Vagina (tissue), 2 donors: Measurements from ENCODE around the gene PBX1. TPM values are rescaled to one million over a fixed set of nuclear protein-coding genes. Genes with fewer than 3 reads are reported as not detected.

ENCODE experiments used
- DNase-seq, 2 donors: peaks; one replicate each; pipeline ENCODE4 v3.0.0-alpha.2; 2017; ENCODE audit errors: extremely low spot score in 2 of 2
- H3K27ac ChIP-seq: fragments of 200-600 bp; sonication (generic); one replicate; pipeline ENCODE4 v1.5.1; 2019
- H3K27me3 ChIP-seq: fragments of 200-600 bp; sonication (generic); one replicate; pipeline ENCODE4 v1.5.1; 2019
- H3K36me3 ChIP-seq, 2 donors: fragments of 200-600 bp; sonication (generic); one replicate each; pipeline ENCODE4 v1.5.1; 2017 to 2019
- H3K4me1 ChIP-seq: fragments of 200-600 bp; sonication (generic); one replicate; pipeline ENCODE4 v1.5.1; 2019
- H3K4me3 ChIP-seq, 2 donors: fragments of 200-600 bp; sonication (generic); 1 replicate in 1 of 2; 2 replicates in 1 of 2; pipeline ENCODE4 v1.5.1; 2016 to 2019
- H3K9me3 ChIP-seq: fragments of 200-600 bp; sonication (generic); one replicate; pipeline ENCODE4 v1.5.1; 2019
- POLR2A ChIP-seq, 2 donors: fragments of 450-650 bp; IDR thresholded peaks; one replicate each; pipeline ENCODE4 v1.6.1; 2017; ENCODE audit warnings: antibody characterized with exemption in 2 of 2, mild to moderate bottlenecking in 2 of 2, moderate library complexity in 2 of 2
- POLR2AphosphoS5 ChIP-seq, 2 donors: sonication (generic); formaldehyde crosslinking; IDR thresholded peaks; one replicate each; pipeline ENCODE4 v1.9.0; 2017; ENCODE audit warnings: antibody characterized with exemption in 2 of 2, mild to moderate bottlenecking in 2 of 2, low read depth in 1 of 2; ENCODE audit not compliant: insufficient read depth in 1 of 2
- intact Hi-C: fragments of 100-400 bp; cut with DNase I; formaldehyde crosslinking; loops from one replicate; pipeline ENCODE4 v1.15.1; 2023
- total RNA-seq: library from RNA; depleted of rRNA; stranded (reverse); fragments of >200 nt; gene quantifications from one replicate; pipeline ENCODE4 v1.2.3, GENCODE V29; 2016
- TF ChIP-seq, protein P1 (sequence below), 3 experiments: fragments of 450-650 bp in 2 of 3; fragments of 200-600 bp in 1 of 3; sonication (generic) in 1 of 3; IDR thresholded peaks; one replicate each; pipeline ENCODE4 v1.5.1; 2017 to 2019; ENCODE audit warnings: antibody characterized with exemption in 3 of 3, mild to moderate bottlenecking in 2 of 3, moderate library complexity in 2 of 3

The PBX1 gene
- total RNA-seq, 1 donor from 2014 or later, result 69.0 TPM

- no peaks in the 10 kb centered on the region for H3K27me3 ChIP-seq
- no peaks in the 10 kb centered on the region for H3K36me3 ChIP-seq
- no peaks in the 10 kb centered on the region for H3K9me3 ChIP-seq
- H3K4me1 ChIP-seq, result peaks cover 18% of the 10 kb centered on the region
- H3K4me3 ChIP-seq, result no peak overlapping the region
- no peak for DNase-seq
- no peak overlapping the region for H3K27ac ChIP-seq
- TF ChIP-seq POLR2AphosphoS5 (IDR thresholded peaks at IDR 0.05; ENCODE audit: insufficient read depth in 1 of 2, low read depth in 1 of 2) (no peak), POLR2A (IDR thresholded peaks at IDR 0.05) (no peak)
- TF ChIP-seq, protein P1, sequence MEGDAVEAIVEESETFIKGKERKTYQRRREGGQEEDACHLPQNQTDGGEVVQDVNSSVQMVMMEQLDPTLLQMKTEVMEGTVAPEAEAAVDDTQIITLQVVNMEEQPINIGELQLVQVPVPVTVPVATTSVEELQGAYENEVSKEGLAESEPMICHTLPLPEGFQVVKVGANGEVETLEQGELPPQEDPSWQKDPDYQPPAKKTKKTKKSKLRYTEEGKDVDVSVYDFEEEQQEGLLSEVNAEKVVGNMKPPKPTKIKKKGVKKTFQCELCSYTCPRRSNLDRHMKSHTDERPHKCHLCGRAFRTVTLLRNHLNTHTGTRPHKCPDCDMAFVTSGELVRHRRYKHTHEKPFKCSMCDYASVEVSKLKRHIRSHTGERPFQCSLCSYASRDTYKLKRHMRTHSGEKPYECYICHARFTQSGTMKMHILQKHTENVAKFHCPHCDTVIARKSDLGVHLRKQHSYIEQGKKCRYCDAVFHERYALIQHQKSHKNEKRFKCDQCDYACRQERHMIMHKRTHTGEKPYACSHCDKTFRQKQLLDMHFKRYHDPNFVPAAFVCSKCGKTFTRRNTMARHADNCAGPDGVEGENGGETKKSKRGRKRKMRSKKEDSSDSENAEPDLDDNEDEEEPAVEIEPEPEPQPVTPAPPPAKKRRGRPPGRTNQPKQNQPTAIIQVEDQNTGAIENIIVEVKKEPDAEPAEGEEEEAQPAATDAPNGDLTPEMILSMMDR (IDR thresholded peaks at IDR 0.05), result no peak
- intact Hi-C loops, result no loop called here
Observed at GRCh38 chr1:164856381-164856780, 297.4 kb downstream of the PBX1 start.

GRCh38 chr1:164857439-164857838 lies 298.5 kb downstream of the PBX1 start:
- intact Hi-C loops, result no loop called here
- H3K27ac ChIP-seq, result no peak overlapping the region

DNA sequence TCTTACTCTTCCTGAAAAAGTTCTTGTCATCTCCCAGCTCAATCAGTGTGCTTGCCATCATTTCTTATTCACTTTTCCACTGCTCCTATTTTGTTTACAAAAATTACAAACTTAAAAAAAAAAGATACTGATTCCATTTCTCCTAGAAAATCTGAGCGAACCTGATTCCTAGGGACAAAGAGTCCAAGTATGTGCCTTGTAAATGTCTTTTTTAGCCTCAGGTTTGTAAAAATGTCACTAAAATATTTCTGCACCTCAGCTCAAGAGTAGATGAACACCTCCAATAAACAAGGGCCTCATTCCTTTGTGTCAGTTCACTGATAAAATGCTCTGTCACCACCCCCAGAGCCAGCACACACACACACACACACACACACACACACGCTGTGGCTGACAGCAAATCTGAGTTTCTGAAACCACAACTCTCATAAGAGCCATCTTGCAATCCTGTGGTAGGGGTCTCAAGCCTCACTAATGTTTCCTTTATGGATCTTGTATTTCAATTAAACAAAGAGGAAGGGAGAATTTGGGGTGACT lies 299.2 kb downstream of the PBX1 start:
- intact Hi-C loops, result no loop called here
- DNase-seq, result no peak
- peaks cover 12% of the 10 kb centered on the region for H3K4me1 ChIP-seq
- H3K9me3 ChIP-seq, result no peaks in the 10 kb centered on the region
- no peaks in the 10 kb centered on the region for H3K27me3 ChIP-seq
- H3K36me3 ChIP-seq, result no peaks in the 10 kb centered on the region
- no peak for TF ChIP-seq POLR2A (IDR thresholded peaks at IDR 0.05)
- TF ChIP-seq POLR2AphosphoS5 (IDR thresholded peaks at IDR 0.05; ENCODE audit: insufficient read depth in 1 of 2, low read depth in 1 of 2), result no peak
- TF ChIP-seq, protein P1 (IDR thresholded peaks at IDR 0.05), result no peak
- H3K4me3 ChIP-seq, result no peak overlapping the region
- no peak overlapping the region for H3K27ac ChIP-seq

More at GRCh38 chr1:164857439-164857838, 298.5 kb downstream of the PBX1 start:
- Histone ChIP-seq H3K27me3 (no peaks in the 10 kb centered on the region), H3K36me3 (no peaks in the 10 kb centered on the region), H3K4me1 (peaks cover 12% of the 10 kb centered on the region), H3K9me3 (no peaks in the 10 kb centered on the region), H3K4me3 (no peak overlapping the region)
- no peak for TF ChIP-seq POLR2AphosphoS5 (IDR thresholded peaks at IDR 0.05; ENCODE audit: insufficient read depth in 1 of 2, low read depth in 1 of 2)
- TF ChIP-seq, protein P1 (IDR thresholded peaks at IDR 0.05), result no peak
- no peak for TF ChIP-seq POLR2A (IDR thresholded peaks at IDR 0.05)
- no peak for DNase-seq

GRCh38 chr1:164861632-164862031 lies 302.6 kb downstream of the PBX1 start:
- H3K27ac ChIP-seq, result no peak overlapping the region
- TF ChIP-seq, protein P1 (IDR thresholded peaks at IDR 0.05), result no peak
- TF ChIP-seq POLR2AphosphoS5 (IDR thresholded peaks at IDR 0.05; ENCODE audit: insufficient read depth in 1 of 2, low read depth in 1 of 2) (no peak), POLR2A (IDR thresholded peaks at IDR 0.05) (no peak)

GRCh38 chr1:164863056-164863455 lies 304.1 kb downstream of the PBX1 start:
- no peak for TF ChIP-seq POLR2A (IDR thresholded peaks at IDR 0.05)
- TF ChIP-seq, protein P1 (IDR thresholded peaks at IDR 0.05), result no peak
- no peak for TF ChIP-seq POLR2AphosphoS5 (IDR thresholded peaks at IDR 0.05; ENCODE audit: insufficient read depth in 1 of 2, low read depth in 1 of 2)
- no peaks in the 10 kb centered on the region for H3K4me1 ChIP-seq
- H3K27ac ChIP-seq, result no peak overlapping the region
- H3K36me3 ChIP-seq, result no peaks in the 10 kb centered on the region
- H3K4me3 ChIP-seq, result no peak overlapping the region
- no peaks in the 10 kb centered on the region for H3K9me3 ChIP-seq
- no peak for DNase-seq
- H3K27me3 ChIP-seq, result no peaks in the 10 kb centered on the region
- intact Hi-C loops, result no loop called here

More at GRCh38 chr1:164861632-164862031, 302.6 kb downstream of the PBX1 start:
- H3K27me3 ChIP-seq, result no peaks in the 10 kb centered on the region
- H3K9me3 ChIP-seq, result no peaks in the 10 kb centered on the region
- no peaks in the 10 kb centered on the region for H3K36me3 ChIP-seq
- intact Hi-C loops, result no loop called here
- no peak overlapping the region for H3K4me3 ChIP-seq
- DNase-seq, result no peak
- no peaks in the 10 kb centered on the region for H3K4me1 ChIP-seq
